HG03565 (cell line): ENCODE data around the gene KCNJ11.
"Not testable (repeated sequence)": the region's sequence is repeated elsewhere in the genome, so short reads cannot be mapped to it uniquely, and the experiment has no call there.

Source experiments
- ATAC-seq: cut with Tn5 transposase; IDR thresholded peaks from one replicate; pipeline ENCODE4 v1.9.1; 2021; ENCODE audit warnings: mild to moderate bottlenecking, moderate library complexity; ENCODE audit not compliant: unreplicated experiment

Gene KCNJ11

DNA sequence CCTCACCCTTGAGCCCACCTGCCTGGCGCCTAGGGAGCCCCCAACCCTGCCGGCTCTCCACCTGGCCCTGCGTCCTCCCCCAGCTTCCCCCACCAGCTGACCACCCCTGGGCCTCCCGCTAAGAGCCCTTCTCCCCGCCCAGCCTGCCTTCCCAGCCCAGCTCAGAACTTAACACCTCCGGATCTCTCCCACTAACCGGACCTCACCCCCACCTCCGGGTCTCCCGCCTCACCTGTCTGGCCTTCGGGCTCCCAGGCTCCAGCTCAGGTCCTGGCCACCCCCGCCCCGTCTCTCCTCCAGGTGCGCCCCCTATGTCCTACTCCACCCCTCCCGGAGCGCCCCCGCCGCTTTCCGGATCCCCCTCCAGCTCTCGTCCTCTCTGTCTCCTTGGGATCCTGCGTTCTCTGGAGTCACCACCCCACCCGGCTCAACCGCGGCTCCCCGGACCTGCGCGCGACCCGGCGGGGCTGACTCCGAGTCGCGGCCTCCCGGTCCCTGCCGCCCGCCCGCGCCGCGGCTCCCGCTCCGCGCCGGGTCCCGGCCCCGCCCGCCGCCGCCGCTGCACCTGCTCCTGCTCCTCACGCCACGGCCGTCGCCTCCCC is at the start of gene KCNJ11:
KCNJ11 (minus strand) TSS at position 51 of the 602 bp plus-strand sequence. CDS start 568 bp downstream, outside the sequence.
- no peak for ATAC-seq

GRCh38 chr11:17437366-17437765 is 48.9 kb upstream of the KCNJ11 start:
- no peak for ATAC-seq

DNA sequence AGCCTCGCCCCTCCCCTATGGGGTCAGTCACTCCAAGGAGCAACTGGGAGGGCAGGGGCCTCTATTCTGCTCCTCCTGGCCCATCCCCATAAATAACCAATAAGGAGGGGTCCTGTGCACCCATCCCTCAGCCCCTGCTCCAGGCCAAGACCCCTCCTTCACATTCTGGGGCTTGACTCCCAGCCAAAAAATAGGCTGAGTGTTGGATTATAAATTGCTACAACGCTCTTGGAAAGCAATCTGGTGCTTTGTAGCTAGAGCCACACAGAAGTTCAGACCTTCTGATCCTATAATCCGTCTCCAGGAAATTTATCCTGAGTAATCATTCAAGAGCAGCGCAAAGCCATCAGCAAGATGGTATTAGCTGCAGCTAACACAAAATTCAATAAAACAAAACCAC is 45.6 kb upstream of the KCNJ11 start:
- ATAC-seq, result no peak

DNA sequence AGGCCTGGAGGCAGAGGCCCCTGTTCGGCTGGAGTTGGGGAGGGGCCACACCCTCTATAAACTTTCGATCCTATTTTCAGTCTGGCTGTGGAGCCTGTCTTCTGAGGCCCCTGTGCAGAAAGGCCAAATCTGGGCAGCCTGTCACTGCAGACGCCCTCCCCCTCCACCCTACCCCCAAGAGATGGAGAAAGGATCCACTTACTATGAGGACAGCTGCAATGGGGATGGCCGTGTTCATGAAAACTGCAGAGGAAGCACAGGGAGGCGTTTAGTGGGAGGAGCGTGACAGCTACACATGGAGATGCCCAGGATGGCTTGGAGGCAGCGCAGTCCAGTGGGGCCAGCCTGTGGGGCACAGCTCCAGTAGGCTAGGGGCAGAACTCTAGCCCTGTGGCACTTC is 43.5 kb upstream of the KCNJ11 start:
- no peak for ATAC-seq

GRCh38 chr11:17431139-17431538 is 42.7 kb upstream of the KCNJ11 start:
- ATAC-seq, result no peak

- ATAC-seq, result no peak
Measured at GRCh38 chr11:17430616-17431015, 42.2 kb upstream of the KCNJ11 start.

GRCh38 chr11:17428925-17429324 is 40.5 kb upstream of the KCNJ11 start:
- ATAC-seq, result no peak

- ATAC-seq, result no peak
Measured at GRCh38 chr11:17428261-17428660, 39.8 kb upstream of the KCNJ11 start.

DNA sequence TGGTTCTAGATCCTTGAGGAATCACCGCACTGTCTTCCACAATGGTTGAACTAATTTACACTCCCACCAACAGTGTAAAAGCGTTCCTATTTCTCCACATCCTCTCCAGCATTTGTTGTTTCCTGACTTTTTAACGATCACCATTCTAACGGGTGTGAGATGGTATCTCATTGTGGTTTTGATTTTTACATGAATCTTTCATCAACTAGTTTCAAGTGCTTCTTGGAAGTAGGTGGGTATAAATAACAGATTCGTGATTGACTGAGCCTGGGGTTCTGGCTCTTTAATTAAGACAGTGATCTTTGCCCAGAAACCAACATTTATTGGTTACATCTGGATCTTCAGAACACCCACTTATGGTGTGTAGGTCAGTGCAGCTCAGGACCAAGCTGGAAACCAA is 37.8 kb upstream of the KCNJ11 start:
- ATAC-seq, result not testable (repeated sequence)

DNA sequence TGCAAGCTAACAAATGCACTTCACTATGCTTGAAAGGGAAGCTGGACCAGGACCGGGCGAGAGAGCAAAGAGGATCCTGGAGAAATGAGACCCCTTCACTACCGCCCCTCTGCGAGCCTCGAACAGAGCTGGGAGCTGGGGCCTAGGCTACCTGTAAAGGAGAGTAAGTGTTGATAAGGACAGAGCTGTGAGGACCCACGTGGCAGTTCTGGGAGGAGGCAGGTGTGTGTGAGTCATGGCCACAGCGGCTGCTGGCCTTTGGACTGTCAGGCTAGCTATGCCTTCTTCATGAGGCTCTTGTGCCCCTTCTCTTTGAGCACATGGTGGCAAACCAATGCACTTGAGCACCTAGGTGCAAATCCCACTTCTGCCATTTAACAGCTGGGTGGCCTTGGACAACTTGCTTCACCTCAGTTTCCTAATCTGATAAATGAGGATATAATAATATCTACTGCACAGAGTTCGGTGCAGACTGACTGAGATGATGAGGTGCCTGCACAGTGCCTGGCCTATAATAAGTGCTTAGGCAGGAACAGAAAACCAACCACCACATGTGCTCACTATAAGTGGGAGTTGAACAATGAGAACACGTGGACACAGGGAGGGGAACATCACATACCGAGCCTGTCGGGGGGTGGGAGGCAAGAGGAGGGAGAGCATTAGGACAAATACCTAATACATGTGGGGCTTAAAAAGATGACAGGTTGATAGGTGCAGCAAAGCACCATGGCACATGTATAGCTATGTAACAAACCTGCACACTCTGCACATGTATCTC is 35.3 kb upstream of the KCNJ11 start:
- no peak for ATAC-seq

GRCh38 chr11:17421781-17422180 is 33.3 kb upstream of the KCNJ11 start:
- no peak for ATAC-seq

DNA sequence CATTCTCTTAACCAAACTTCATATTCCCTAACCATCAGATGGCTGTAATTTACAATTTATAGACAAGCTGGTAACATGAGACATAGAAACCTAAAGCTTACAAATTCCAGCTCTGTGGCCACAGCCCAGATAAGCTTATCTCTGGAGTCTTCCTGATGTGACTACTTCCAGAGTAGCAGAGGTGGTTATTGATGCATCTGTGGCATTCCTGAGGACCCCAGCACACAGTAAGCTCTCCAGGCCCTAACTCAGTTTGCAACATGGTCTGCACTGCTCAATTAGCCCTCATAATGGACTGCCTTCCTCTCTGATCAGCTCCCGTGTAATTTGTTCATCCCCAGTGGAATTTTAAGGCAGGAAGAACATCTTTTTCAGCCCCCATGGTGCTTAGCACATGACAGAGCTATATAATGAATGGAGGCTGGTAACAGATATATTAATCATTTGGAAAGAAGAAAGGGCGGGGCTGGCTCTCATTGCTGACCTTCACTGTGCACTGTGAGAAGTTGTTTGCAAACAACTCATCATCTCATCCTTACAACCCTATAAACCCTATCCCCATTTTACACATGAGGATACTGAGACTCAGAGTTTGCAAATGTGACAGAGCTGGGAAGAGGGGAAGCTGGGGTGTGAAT is 30.1 kb upstream of the KCNJ11 start:
- no peak for ATAC-seq

GRCh38 chr11:17416492-17416891 is 28.0 kb upstream of the KCNJ11 start:
- no peak for ATAC-seq

- ATAC-seq, result no peak
Measured at GRCh38 chr11:17415523-17416104, 27.2 kb upstream of the KCNJ11 start.

- no peak for ATAC-seq
Measured at GRCh38 chr11:17414992-17415391, 26.5 kb upstream of the KCNJ11 start.

GRCh38 chr11:17414317-17414737 is 25.9 kb upstream of the KCNJ11 start:
- no peak for ATAC-seq

DNA sequence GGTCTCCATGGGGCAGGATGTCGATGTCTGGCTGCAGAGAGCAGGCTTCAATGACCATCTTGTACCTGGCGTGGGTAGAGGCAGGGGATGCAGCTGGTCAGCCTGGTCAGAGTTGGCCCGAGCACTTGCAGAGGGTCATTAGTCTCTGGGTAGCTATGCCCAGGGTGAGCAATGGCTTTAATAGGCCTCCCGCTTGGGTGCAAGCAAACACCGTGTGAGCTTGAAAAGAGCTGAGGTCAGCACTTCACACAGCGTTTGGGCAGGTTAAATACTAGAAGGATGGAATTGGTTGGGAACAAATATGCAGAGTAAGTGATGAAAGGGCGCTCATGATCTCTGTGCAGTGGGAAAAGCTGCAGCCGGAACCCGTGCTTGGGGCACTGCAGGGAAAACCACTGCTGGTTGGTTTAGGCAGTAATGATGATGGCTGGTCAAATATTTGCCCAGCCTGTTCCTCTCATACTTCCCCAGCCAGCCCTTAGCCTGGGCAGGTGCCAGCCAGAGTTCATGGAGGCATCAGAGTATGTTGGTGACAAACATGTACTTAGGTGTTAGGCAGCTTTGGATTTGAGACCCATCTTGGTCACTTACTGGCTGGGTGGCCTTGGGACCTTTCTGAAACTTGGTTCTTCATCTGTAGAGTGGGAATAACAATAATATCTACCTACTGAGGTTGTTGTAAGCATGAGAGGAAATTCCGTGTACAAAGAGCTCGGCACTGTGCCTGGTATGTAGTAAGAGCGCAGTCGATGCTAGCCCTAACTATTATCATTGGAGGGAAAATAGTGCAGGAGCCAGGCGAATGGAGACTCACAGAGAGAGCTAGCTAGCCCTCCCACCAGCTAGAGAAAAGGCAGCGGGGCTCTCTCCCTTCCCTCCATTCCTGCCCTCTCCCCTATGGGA is 25.2 kb upstream of the KCNJ11 start:
- ATAC-seq, result no peak

DNA sequence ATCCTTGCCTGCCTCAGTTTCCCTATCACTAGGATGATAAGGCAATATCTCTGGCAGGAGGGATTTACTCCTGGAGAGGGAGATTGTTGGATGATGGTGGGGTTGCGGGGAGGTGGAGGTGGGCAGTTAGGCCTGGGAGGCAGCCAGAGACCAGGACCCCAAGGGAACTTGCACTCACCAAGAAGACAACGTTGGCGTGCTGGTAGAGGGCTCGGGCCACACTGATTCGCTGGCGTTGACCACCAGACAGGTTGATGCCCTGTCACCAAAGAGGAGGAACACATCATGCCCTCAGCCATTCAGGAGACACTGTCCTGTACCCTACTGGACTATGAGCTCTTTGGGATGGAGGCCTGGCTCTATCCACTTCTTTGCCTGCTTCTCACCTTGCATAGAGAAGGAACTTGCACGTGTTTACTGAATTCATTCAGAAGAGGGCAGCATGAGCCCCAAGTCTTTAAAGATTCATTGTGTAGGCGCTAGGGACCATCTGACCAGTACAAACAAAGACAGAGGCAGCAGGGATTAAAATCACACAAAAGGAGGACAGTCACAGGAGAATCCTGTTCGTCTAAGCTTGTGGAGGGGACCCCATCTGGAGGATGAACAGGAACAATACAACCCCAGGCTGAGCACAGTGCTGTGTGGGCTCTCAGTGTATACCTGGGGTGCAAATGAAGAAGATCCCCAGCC is 24.2 kb upstream of the KCNJ11 start:
- no peak for ATAC-seq

GRCh38 chr11:17411418-17411817 is 23.0 kb upstream of the KCNJ11 start:
- no peak for ATAC-seq
